Adrenal gland (tissue), 12 donors: ENCODE results near the gene KICS2. TPM values are rescaled to one million over a fixed set of nuclear protein-coding genes. Genes with fewer than 3 reads are reported as not detected.

Experiments
- DNase-seq, 7 donors: peaks; one replicate each; pipeline ENCODE4 v3.0.0-alpha.2; 2019 to 2020
- H3K27ac ChIP-seq, 5 donors: fragments of 200-600 bp; sonication (generic) in 4 of 5; 1 replicate in 3 of 5; 2 replicates in 2 of 5; pipeline versions ENCODE4 v1.5.1 to v1.8.0; 2016 to 2020; ENCODE audit warnings: mild to moderate bottlenecking in 1 of 5
- H3K27me3 ChIP-seq: fragments of 200-600 bp; 2 replicates; pipeline ENCODE4 v1.8.0; 2021
- H3K36me3 ChIP-seq, 2 donors: fragments of 200-600 bp; replicated peaks in 1 of 2; 1 replicate in 1 of 2; 2 replicates in 1 of 2; pipeline versions ENCODE4 v1.5.1 to v1.8.0; 2018 to 2022
- H3K4me1 ChIP-seq, 2 donors: fragments of 200-600 bp; replicated peaks in 1 of 2; 1 replicate in 1 of 2; 2 replicates in 1 of 2; pipeline versions ENCODE4 v1.5.1 to v1.8.0; 2018 to 2021
- H3K4me3 ChIP-seq, 4 donors: fragments of 200-600 bp; sonication (generic) in 3 of 4; one replicate each; pipeline ENCODE4 v1.5.1; 2016 to 2018
- H3K9me3 ChIP-seq, 3 donors: fragments of 200-600 bp; sonication (generic) in 1 of 3; replicated peaks in 1 of 3; 1 replicate in 2 of 3; 2 replicates in 1 of 3; pipeline versions ENCODE4 v1.5.1 to v1.8.0; 2016 to 2021
- CTCF ChIP-seq, 6 experiments: fragments of 450-650 bp in 4 of 6; fragments of 200-600 bp in 2 of 6; sonication (generic) in 1 of 6; IDR thresholded peaks; 1 replicate in 5 of 6; 2 replicates in 1 of 6; pipeline versions ENCODE4 v1.5.1 to v1.8.0; 2016 to 2021; ENCODE audit warnings: antibody characterized with exemption in 6 of 6, mild to moderate bottlenecking in 2 of 6, moderate library complexity in 1 of 6
- POLR2A ChIP-seq, 2 donors: fragments of 450-650 bp; IDR thresholded peaks; one replicate each; pipeline ENCODE4 v1.6.1; 2017; ENCODE audit warnings: antibody characterized with exemption in 2 of 2, mild to moderate bottlenecking in 2 of 2, moderate library complexity in 1 of 2
- WGBS, 4 donors: extraction: QIAGEN DNeasy Blood & Tissue Kit in 2 of 4; methylation state at CpG; one replicate each; pipeline versions ENCODE4 v1.1.5 to v1.1.7; 2013 to 2017; 5-methylcytosine and 5-hydroxymethylcytosine counted together
- intact Hi-C, 2 donors: fragments of 100-400 bp; cut with DNase I; formaldehyde crosslinking; loops; one replicate each; pipeline versions ENCODE4 v1.14.1 to v1.15.0; 2022 to 2023
- polyA plus RNA-seq, 3 donors: library from polyadenylated mRNA; stranded (reverse); fragments of 200-250 nt in 2 of 3; fragments of 350-450 nt in 1 of 3; fragmentation: Illumina TruSeq in 1 of 3; extraction: RNeasy Lipid Tissue Mini Kit (QIAGEN cat#74804) in 1 of 3; gene quantifications; one replicate each; pipeline ENCODE4 v1.2.3, GENCODE V29; 2013 to 2014
- total RNA-seq, 9 donors: library from RNA; depleted of rRNA in 4 of 9; stranded (reverse); fragments of >200 nt in 4 of 9; fragments of 120-200 nt in 1 of 9; fragmentation: NEBNext Ultra II Directional in 1 of 9; extraction: Animal tissue kit (Norgen Biotek cat#: 25700) in 1 of 9; gene quantifications; one replicate each; pipeline versions ENCODE4 v1.1.0 to v1.2.4, GENCODE V29; 2013 to 2023
- donor health status: healthy with polysubstance abuse.
- donor health status: Bipolar disorder and iron deficiency.
- donor health status: DM: yes; HTN: yes; CAD: no.
- donor health status: DM: no; HTN: no; CAD: no.
- donor health status: DM: no; HTN: no; CAD: no.
- donor health status: DM: yes; HTN: yes; CAD: no.

Gene KICS2
- total and polyA plus RNA-seq, 12 donors, result 5.0 to 36.4 (median 12.0) TPM

DNA sequence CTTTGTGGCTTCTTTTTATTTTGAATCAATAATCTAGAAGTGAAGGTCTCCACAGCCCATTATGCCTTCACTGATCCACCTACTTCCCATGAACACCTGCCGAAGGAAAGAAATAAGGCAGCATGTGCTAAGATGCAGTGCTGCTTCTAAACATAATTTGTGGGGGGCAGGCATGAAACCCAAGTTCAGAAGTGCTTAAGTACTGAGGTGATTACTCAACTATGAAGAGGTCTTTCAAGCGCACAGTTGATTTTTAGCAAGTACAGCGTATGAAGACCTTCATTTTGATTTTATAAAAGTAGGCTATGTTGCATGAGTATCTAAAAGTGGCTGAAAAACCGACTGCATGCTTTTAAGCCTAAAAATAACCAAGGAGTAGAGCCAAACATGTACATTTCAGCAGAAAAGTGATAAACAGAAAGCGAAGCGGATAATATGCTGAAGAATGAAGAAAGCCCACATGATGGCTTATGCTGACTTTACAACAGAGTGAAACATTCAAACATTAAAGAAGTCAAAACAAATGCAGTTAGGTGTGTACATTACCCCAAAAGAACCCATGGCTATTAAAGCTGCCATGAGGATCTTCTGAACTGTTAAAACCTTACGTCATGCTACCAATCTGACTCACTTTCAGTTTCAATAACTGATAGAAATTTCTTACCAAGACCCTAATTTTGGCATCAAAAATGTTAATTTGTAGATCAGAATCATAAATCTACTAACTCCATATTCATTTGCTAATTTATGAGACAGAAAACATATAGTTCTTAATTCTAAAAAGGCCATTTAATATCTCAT lies 29.3 kb downstream of the KICS2 start:
- no peak for DNase-seq

GRCh38 chr12:64190140-64190539 lies 32.0 kb downstream of the KICS2 start:
- Histone ChIP-seq H3K27ac (no peak overlapping the region), H3K9me3 (no peaks in the 10 kb centered on the region), H3K27me3 (no peaks in the 10 kb centered on the region), H3K4me3 (no peak overlapping the region), H3K4me1 (peaks cover 0 to 6% of the 10 kb centered on the region in 2 donors), H3K36me3 (peaks cover 0 to 7% of the 10 kb centered on the region in 2 donors)
- no peak for DNase-seq
- TF ChIP-seq POLR2A (IDR thresholded peaks at IDR 0.05) (no peak), CTCF (IDR thresholded peaks at IDR 0.05) (no peak)
- intact Hi-C loops, result no loop called here

More for the DNA sequence above, 29.3 kb downstream of the KICS2 start:
- intact Hi-C loops, result no loop called here
- Histone ChIP-seq H3K27ac (no peak overlapping the region), H3K9me3 (no peaks in the 10 kb centered on the region), H3K27me3 (no peaks in the 10 kb centered on the region), H3K4me3 (no peak overlapping the region), H3K36me3 (peaks cover 0 to 7% of the 10 kb centered on the region in 2 donors), H3K4me1 (peaks cover 0 to 2% of the 10 kb centered on the region in 2 donors)
- WGBS, 4 donors, result 89 to 90% (median 90%) methylated on average over 7 of the region's 7 CpGs
- TF ChIP-seq CTCF (IDR thresholded peaks at IDR 0.05), result no peak
- no peak for TF ChIP-seq POLR2A (IDR thresholded peaks at IDR 0.05)

DNA sequence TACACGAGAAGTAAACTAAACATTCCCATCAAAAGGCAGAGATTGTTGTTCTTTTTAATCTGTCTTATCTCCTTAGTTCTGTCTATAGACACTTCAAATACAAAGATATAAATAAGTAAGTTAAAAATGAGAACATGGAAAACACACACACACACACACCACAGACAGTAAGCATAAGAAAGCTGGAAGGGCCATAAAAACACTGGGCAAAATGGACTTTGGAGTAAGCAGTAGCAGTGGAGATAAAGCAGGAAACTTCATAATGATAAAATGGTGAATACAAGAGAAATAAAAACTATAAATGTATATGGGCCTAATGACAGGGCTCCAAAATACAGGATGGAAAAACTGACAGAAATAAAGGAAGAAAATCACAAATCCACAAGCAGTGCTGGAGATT lies 32.6 kb downstream of the KICS2 start:
- Histone ChIP-seq H3K9me3 (no peaks in the 10 kb centered on the region), H3K27me3 (no peaks in the 10 kb centered on the region), H3K4me1 (peaks cover 0 to 6% of the 10 kb centered on the region in 2 donors), H3K27ac (no peak overlapping the region), H3K4me3 (no peak overlapping the region), H3K36me3 (peaks cover 0 to 7% of the 10 kb centered on the region in 2 donors)
- TF ChIP-seq POLR2A (IDR thresholded peaks at IDR 0.05), result no peak
- TF ChIP-seq CTCF (IDR thresholded peaks at IDR 0.05), result no peak
- intact Hi-C loops, result loop anchor here in 1 of 2 donors (10.0 kb wide), 1 partner anchor 45 kb away; no protein-coding TSS in a partner anchor
- WGBS, 4 donors, result 64 to 85% (median 67%) methylated on average over 1 of the region's 1 CpG
- no peak for DNase-seq

GRCh38 chr12:64187794-64188193 lies 34.3 kb downstream of the KICS2 start:
- no peak for DNase-seq
- TF ChIP-seq POLR2A (IDR thresholded peaks at IDR 0.05), result no peak
- TF ChIP-seq CTCF (IDR thresholded peaks at IDR 0.05), result no peak
- Histone ChIP-seq H3K27ac (no peak overlapping the region), H3K36me3 (no peaks in the 10 kb centered on the region), H3K4me1 (peaks cover 0 to 6% of the 10 kb centered on the region in 2 donors), H3K9me3 (no peaks in the 10 kb centered on the region), H3K4me3 (no peak overlapping the region), H3K27me3 (no peaks in the 10 kb centered on the region)
- intact Hi-C loops, result loop anchor here in 1 of 2 donors (10.0 kb wide), 1 partner anchor 47 kb away; no protein-coding TSS in a partner anchor
- 80 to 84% (median 82%) methylated on average over 2 of the region's 2 CpGs for WGBS, 4 donors
